RWPE1 (cell line): ENCODE measurements around the gene FAM114A1.
"Not testable (repeated sequence)": the region's sequence is repeated elsewhere in the genome, so short reads cannot be mapped to it uniquely, and the experiment has no call there.

Source experiments
- CTCF ChIA-PET: fragments of 350-600 bp; sonication (Branson Sonifier 250); formaldehyde crosslinking; extraction: SDS; loops from one replicate; lab custom pipeline; 2021; lab: Yijun Ruan, JAX
- POLR2A ChIA-PET: fragments of 400-600 bp; formaldehyde crosslinking; extraction: SDS; loops from one replicate; lab custom pipeline; 2020; ENCODE audit warnings: antibody characterized with exemption; ENCODE audit not compliant: low non-redundant PET; lab: Yijun Ruan, JAX
- DNase-seq: peaks from one replicate; pipeline ENCODE4 v3.0.0; 2012; ENCODE audit warnings: low spot score
- H3K27ac ChIP-seq: fragments of 450-650 bp; 2 replicates; pipeline ENCODE4 v1.5.1; 2017
- CTCF ChIP-seq: fragments of 450-650 bp; conservative IDR thresholded peaks from 2 replicates; pipeline ENCODE4 v1.5.1; 2017; ENCODE audit warnings: low read depth, mild to moderate bottlenecking

The FAM114A1 gene

GRCh38 chr4:38930707-38931106 lies 63.1 kb downstream of the FAM114A1 start:
- no peak overlapping the region for H3K27ac ChIP-seq
- ChIA-PET CTCF (interaction anchor here (0.6 kb wide), 1 partner anchor 140 kb away, joined by 3 read pairs; no protein-coding TSS in a partner anchor), POLR2A (no interaction called here)
- TF ChIP-seq CTCF = no peak
- DNase-seq = no peak

- no peak overlapping the region for H3K27ac ChIP-seq
- DNase-seq = no peak
- TF ChIP-seq CTCF = no peak
- ChIA-PET POLR2A (no interaction called here), CTCF (interaction anchor here (0.6 kb wide), 1 partner anchor 139 kb away, joined by 3 read pairs; no protein-coding TSS in a partner anchor)
Measured at GRCh38 chr4:38931125-38931524, 63.5 kb downstream of the FAM114A1 start.

- CTCF ChIA-PET = no interaction called here
- no peak for DNase-seq
- POLR2A ChIA-PET = no interaction called here
- H3K27ac ChIP-seq = no peak overlapping the region
- no peak for TF ChIP-seq CTCF
Measured at GRCh38 chr4:38935391-38936073, 67.9 kb downstream of the FAM114A1 start.

- H3K27ac ChIP-seq = no peak overlapping the region
- POLR2A ChIA-PET = no interaction called here
- no peak for TF ChIP-seq CTCF
- CTCF ChIA-PET = no interaction called here
- DNase-seq = no peak
Measured at GRCh38 chr4:38939165-38939564, 71.6 kb downstream of the FAM114A1 start.

- POLR2A ChIA-PET = no interaction called here
- CTCF ChIA-PET = no interaction called here
- no peak for DNase-seq
- no peak for TF ChIP-seq CTCF
- H3K27ac ChIP-seq = no peak overlapping the region
Measured at GRCh38 chr4:38940476-38940875, 72.9 kb downstream of the FAM114A1 start.

- H3K27ac ChIP-seq, CTCF ChIA-PET, DNase-seq, POLR2A ChIA-PET: not testable (repeated sequence)
Measured at GRCh38 chr4:38941906-38942305, 74.3 kb downstream of the FAM114A1 start.

GRCh38 chr4:38943343-38943742 lies 75.7 kb downstream of the FAM114A1 start:
- ChIA-PET POLR2A (interaction anchor here (0.7 kb wide), 1 partner anchor 38 kb away, joined by 4 read pairs; no protein-coding TSS in a partner anchor), CTCF (no interaction called here)
- H3K27ac ChIP-seq = no peak overlapping the region
- TF ChIP-seq CTCF = no peak
- DNase-seq = no peak
